Activated CD4-positive, alpha-beta memory T cell treated with anti-CD3 and anti-CD28 coated beads, Interleukin-2, amount 10 ng/mL, durations not matched to agents 7 days and 5 days (primary cell): Measurements from ENCODE around the gene INHBB. TPM values are rescaled to one million over a fixed set of nuclear protein-coding genes. Genes with fewer than 3 reads are reported as not detected.
A peak's percentile ranks its signal among the peaks of the same experiment; 100 is the strongest.

Experiments
- CTCF ChIA-PET: fragments of 350-600 bp; sonication (Branson Sonifier 250); formaldehyde crosslinking; loops from one replicate; lab custom pipeline; 2021; ENCODE audit warnings: antibody characterized with exemption, inconsistent platforms; lab: Charles Lee
- POLR2A ChIA-PET: fragments of 350-600 bp; sonication (Branson Sonifier 250); formaldehyde crosslinking; loops from one replicate; lab custom pipeline; 2021; ENCODE audit warnings: antibody characterized with exemption; lab: Charles Lee
- DNase-seq: peaks from one replicate; pipeline ENCODE4 v3.0.0-alpha.2; 2020
- H3K27ac Mint-ChIP-seq: one replicate; pipeline ENCODE4 v1.8.0; 2021; ENCODE audit warnings: mild to moderate bottlenecking, mixed read lengths
- H3K27me3 Mint-ChIP-seq: one replicate; pipeline ENCODE4 v1.8.0; 2021; ENCODE audit warnings: mixed read lengths
- H3K36me3 Mint-ChIP-seq: one replicate; pipeline ENCODE4 v1.8.0; 2021; ENCODE audit warnings: low read depth, mixed read lengths
- H3K4me1 Mint-ChIP-seq: one replicate; pipeline ENCODE4 v1.8.0; 2021; ENCODE audit warnings: mixed read lengths
- H3K4me3 Mint-ChIP-seq: one replicate; pipeline ENCODE4 v1.8.0; 2021; ENCODE audit warnings: mild to moderate bottlenecking, mixed read lengths
- H3K9me3 Mint-ChIP-seq: one replicate; pipeline ENCODE4 v1.8.0; 2021; ENCODE audit warnings: mixed read lengths
- total RNA-seq, 2 experiments: library from RNA; stranded (reverse); gene quantifications; one replicate each; pipeline ENCODE4 v1.2.3, GENCODE V29; 2021

The INHBB gene
- total RNA-seq, 2 experiments from 2014 or later = not detected

- CTCF ChIA-PET = no interaction called here
These were observed 48.8 kb downstream of the INHBB start for GRCh38 chr2:120394764-120395163.

DNA sequence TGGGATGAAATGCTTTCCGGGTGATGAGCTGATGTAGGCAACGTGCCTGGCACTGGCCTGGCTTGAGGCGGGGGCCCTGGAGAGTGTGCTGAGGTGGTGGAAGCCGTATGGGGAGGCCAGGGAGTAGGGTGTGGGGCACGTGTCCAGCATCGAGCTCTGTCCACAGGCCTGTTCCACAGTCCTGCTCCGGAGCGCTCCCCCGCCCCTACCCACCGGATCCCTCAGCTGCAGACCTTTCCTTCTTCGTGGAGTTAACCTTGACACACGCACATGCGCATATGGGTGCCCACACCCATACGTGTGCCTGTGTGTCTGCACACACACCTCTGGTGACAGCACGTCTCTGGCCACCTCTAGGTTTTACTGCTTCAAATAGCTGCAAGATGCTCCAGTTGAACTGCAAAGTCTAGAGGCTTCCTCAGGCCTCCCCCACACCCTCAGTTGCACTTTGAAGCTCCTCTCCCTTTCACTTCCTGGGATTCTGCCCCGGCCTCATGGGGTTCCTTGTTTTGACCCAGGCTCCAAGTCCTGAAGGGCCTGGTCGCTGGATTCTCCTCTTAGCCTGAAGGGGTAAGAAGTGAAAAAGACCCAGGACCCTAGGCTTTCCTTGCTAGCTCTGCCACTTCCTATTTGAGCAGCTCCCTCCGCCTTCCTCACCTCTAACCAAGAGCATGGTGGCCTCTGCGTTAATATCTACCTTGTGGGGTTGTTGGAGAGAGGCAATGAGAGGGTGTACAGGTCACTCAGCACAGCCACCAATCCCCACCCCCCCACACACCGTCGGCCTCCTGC, 49.5 kb downstream of the INHBB start:
- Mint-ChIP-seq H3K4me1 (no peaks in the 10 kb centered on the region), H3K9me3 (no peaks in the 10 kb centered on the region), H3K4me3 (no peak overlapping the region), H3K27ac (no peak overlapping the region), H3K36me3 (no peaks in the 10 kb centered on the region), H3K27me3 (no peaks in the 10 kb centered on the region)
- CTCF ChIA-PET = no interaction called here
- peak; percentile 15 for DNase-seq
- POLR2A ChIA-PET = no interaction called here

More at GRCh38 chr2:120394764-120395163, 48.8 kb downstream of the INHBB start:
- Mint-ChIP-seq H3K36me3 (no peaks in the 10 kb centered on the region), H3K9me3 (no peaks in the 10 kb centered on the region), H3K4me3 (no peak overlapping the region), H3K27me3 (no peaks in the 10 kb centered on the region), H3K4me1 (no peaks in the 10 kb centered on the region), H3K27ac (no peak overlapping the region)
- POLR2A ChIA-PET = no interaction called here
- DNase-seq = peak; percentile 6

DNA sequence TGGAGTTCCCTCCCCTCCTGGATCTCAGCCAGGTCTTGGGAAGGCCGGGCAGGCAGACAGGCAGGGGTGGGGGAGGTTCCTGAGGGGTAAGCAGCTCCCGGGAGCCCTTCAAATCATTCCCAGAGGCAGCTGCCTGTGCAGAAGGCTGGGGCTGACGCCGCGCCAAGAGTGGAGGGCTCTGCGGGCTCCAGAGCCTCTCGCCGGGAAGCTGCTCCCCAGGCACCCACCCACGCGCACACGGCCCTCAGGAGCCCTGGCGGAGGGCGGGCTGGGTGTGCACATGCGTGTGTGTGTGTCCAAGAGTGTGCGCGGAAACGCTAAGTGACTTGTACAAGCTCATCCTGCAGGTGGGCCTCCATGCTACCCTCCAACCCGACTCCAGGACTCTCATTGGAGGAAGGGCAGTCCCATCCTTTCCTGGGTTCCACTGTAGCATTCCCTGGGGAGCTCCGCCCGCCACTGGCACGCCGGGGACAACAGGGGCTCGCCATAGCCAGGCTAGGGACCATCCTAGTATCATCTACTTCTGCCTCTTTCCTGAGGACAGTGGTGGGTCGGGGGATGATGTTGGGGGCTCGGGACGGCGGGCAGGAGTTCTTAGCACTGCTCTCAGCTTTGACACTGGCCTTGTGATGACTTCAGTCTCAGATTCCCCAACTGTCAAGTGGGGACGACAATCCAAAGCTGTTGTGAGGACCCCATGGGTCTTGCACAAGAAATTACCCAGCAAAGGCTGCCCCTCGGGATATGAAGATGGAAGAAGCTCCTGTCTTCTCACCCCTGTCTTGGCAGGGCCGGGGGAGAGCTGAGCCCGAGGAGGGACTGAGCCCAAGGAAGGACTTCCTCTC, 50.3 kb downstream of the INHBB start:
- CTCF ChIA-PET = no interaction called here
- Mint-ChIP-seq H3K27me3 (no peaks in the 10 kb centered on the region), H3K36me3 (no peaks in the 10 kb centered on the region), H3K4me3 (no peak overlapping the region), H3K9me3 (no peaks in the 10 kb centered on the region), H3K27ac (no peak overlapping the region), H3K4me1 (no peaks in the 10 kb centered on the region)
- peak; percentile 7 for DNase-seq
- POLR2A ChIA-PET = no interaction called here

- H3K27me3 Mint-ChIP-seq = no peaks in the 10 kb centered on the region
- no peak overlapping the region for H3K4me3 Mint-ChIP-seq
- no peaks in the 10 kb centered on the region for H3K4me1 Mint-ChIP-seq
These were observed 51.2 kb downstream of the INHBB start for GRCh38 chr2:120396861-120397811.

DNA sequence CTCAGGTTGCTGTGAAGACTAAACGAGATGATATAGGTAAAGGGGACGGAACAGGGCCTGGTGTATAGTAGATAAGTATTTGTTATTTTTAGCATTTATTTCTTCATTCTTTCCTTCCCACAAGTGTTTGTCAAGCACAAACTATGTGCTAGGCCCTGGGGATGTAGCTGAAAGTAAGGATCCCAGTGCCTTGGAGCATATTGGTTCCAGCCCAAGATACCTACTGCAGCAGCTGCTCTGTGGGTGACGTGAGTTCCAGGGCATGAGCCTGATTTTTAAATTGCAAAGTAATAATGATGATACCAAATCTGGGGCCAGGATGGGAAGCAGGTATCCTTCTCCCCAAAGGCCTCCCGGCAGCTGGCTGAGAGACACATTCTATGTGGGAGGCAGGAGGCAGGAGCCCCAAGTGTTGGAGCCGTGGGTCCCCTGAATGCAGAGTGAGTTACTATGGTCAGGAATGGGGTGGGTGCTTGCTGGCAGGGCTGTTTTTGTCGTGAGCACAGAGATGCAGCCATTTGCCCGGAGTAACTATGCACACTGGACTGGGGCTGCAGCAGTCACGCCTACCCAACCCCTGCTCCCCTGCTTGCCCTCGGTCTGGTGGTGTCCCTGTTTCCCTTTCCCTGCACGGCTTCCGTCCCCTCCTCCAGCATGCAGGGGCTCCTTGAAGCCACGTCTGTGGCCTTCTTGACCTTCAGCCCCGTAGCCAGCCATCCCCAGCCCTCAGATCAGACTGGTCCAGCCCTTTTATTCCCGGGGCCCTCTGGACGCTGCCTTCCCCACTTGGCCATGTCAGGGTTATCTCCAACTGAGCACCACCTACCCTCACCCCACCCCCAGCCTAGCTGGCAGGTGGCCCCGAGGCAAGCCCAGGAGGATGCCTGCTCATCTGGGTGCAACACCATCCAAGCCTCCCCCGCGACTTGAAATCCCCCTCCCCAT, 52.4 kb downstream of the INHBB start:
- no peak overlapping the region for H3K27ac Mint-ChIP-seq
- peak; percentile 13 for DNase-seq
- POLR2A ChIA-PET = no interaction called here
- no peaks in the 10 kb centered on the region for H3K36me3 Mint-ChIP-seq
- H3K9me3 Mint-ChIP-seq = no peaks in the 10 kb centered on the region
- CTCF ChIA-PET = no interaction called here
- no peak overlapping the region for H3K4me3 Mint-ChIP-seq
- no peaks in the 10 kb centered on the region for H3K27me3 Mint-ChIP-seq
- no peaks in the 10 kb centered on the region for H3K4me1 Mint-ChIP-seq

More at GRCh38 chr2:120396861-120397811, 51.2 kb downstream of the INHBB start:
- CTCF ChIA-PET = no interaction called here
- DNase-seq = peak; percentile 7
- POLR2A ChIA-PET = no interaction called here
- no peak overlapping the region for H3K27ac Mint-ChIP-seq
- H3K36me3 Mint-ChIP-seq = no peaks in the 10 kb centered on the region
- H3K9me3 Mint-ChIP-seq = no peaks in the 10 kb centered on the region

DNA sequence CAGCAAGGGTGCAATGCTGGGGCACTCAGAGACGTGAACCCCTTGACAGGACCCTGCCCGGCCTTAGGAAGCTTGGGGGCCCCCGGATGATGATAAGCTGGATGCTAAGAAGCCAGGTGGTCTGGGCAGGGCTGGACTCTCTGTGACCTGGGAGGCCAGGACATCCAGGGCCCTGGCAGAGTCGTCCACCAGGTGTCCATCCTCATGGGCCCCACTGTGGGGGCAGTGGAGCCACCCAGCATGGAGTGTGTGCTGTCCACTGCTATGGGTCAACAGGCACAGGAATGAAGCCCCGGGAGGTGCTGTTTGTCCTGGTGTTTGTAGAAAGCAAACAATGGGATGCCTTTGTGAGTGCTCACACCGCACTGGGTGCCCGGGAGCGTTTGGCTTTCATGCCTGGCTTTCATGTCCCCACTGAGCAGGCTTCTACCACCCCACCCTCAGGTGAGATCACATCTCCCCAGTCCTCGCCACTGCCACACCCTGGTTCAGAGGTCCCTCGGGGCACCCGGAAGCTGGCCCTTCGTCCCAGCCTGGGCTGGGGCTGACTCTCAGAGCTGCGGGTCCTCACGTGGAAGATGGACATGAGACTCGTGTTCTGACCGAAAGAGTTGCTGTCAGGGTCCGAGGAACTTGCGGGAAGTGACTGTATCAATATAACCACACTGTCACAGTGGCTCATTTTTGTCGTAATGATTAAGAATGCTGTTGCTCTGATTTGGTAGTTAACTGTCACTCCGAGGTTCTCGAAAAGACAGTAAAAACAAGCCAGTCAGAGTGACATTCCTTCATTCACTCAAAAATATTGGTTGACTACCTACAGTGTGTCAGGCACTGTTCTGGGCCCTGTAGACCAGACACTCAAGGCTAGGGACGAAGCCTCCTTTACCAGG, 53.3 kb downstream of the INHBB start:
- ChIA-PET CTCF (no interaction called here), POLR2A (no interaction called here)
- Mint-ChIP-seq H3K4me3 (no peak overlapping the region), H3K27me3 (no peaks in the 10 kb centered on the region), H3K36me3 (no peaks in the 10 kb centered on the region), H3K9me3 (no peaks in the 10 kb centered on the region), H3K4me1 (no peaks in the 10 kb centered on the region), H3K27ac (no peak overlapping the region)
- peak; percentile 12 for DNase-seq

GRCh38 chr2:120399889-120400240, 53.9 kb downstream of the INHBB start:
- no peaks in the 10 kb centered on the region for H3K9me3 Mint-ChIP-seq
- no peak overlapping the region for H3K4me3 Mint-ChIP-seq
- H3K27me3 Mint-ChIP-seq = no peaks in the 10 kb centered on the region
- H3K36me3 Mint-ChIP-seq = no peaks in the 10 kb centered on the region
- peak; percentile 3 for DNase-seq
- H3K4me1 Mint-ChIP-seq = no peaks in the 10 kb centered on the region
- H3K27ac Mint-ChIP-seq = no peak overlapping the region
- POLR2A ChIA-PET = no interaction called here
- CTCF ChIA-PET = no interaction called here

DNA sequence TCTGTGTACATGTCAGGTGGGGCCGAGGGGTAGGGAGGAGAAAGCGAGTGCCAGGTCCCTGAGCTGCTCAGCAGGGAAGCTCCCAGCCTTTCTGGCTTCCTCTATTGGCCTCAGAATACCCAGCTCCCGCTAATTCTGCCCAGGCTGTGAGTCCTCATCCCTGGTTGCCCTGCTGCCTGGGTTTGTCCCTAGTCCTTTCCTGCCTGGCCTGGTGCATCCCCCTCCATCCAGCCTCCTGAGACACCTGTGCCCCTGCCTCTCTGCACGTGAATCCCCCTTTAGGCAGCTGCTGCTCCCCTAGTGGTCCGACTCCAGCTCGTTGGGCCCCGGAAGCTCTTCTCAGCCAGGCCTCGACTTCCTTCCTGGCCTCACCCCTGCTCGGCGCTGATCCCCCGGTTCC, 54.6 kb downstream of the INHBB start:
- H3K27ac Mint-ChIP-seq = no peak overlapping the region
- H3K4me1 Mint-ChIP-seq = no peaks in the 10 kb centered on the region
- H3K9me3 Mint-ChIP-seq = no peaks in the 10 kb centered on the region
- ChIA-PET CTCF (no interaction called here), POLR2A (no interaction called here)
- no peaks in the 10 kb centered on the region for H3K27me3 Mint-ChIP-seq
- H3K36me3 Mint-ChIP-seq = no peaks in the 10 kb centered on the region
- DNase-seq = no peak
- H3K4me3 Mint-ChIP-seq = no peak overlapping the region

Other genes with a start within 250 kb of the INHBB start
- 10 to 100 TPM; 19.2 to 21.8 TPM for gene TMEM185B, start 122.7 kb upstream of the INHBB start, total RNA-seq
- 10 to 100 TPM; 59.2 to 59.3 TPM for gene RALB, start 93.3 kb upstream of the INHBB start, total RNA-seq